ENCODE measurements around the gene BAZ2B.

DNA sequence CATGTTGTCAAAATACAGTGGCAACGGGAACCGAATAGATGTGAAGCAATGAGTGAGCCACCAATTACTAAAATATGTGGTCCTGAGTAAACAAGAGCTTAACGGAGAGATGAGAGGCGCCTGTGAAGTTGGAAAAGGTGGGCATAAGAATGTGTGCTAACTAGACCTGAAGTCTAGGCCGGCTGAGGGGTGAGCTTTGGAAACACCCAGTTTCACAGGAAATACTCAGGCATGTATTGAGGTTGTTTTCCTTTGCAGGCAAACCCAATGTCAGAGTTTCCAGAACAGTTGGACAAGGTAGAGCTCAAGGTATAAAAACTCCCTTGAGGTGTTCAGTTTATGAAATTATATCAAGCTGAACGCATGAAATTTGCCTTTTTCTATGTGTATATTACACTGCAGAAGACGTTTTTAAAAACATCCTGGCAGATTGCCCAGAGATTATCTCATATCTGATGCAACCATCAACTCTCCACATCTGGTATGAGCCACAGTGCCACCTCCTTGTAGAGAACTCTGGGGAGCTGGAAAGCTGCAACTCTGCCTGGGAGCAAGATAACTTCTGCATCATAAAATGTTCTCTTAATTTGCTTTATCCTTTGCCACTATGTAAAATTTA lies 325.9 kb downstream of the BAZ2B start:
- TF ChIP-seq, protein P1, sequence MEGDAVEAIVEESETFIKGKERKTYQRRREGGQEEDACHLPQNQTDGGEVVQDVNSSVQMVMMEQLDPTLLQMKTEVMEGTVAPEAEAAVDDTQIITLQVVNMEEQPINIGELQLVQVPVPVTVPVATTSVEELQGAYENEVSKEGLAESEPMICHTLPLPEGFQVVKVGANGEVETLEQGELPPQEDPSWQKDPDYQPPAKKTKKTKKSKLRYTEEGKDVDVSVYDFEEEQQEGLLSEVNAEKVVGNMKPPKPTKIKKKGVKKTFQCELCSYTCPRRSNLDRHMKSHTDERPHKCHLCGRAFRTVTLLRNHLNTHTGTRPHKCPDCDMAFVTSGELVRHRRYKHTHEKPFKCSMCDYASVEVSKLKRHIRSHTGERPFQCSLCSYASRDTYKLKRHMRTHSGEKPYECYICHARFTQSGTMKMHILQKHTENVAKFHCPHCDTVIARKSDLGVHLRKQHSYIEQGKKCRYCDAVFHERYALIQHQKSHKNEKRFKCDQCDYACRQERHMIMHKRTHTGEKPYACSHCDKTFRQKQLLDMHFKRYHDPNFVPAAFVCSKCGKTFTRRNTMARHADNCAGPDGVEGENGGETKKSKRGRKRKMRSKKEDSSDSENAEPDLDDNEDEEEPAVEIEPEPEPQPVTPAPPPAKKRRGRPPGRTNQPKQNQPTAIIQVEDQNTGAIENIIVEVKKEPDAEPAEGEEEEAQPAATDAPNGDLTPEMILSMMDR (IDR thresholded peaks at IDR 0.05), result no peak
- no peak for TF ChIP-seq POLR2A (IDR thresholded peaks at IDR 0.05)

Data from right lobe of liver (tissue), 4 donors.